Suprapubic skin (tissue), 4 donors: Measurements from ENCODE around the gene ZSCAN30. TPM values are rescaled to one million over a fixed set of nuclear protein-coding genes. Genes with fewer than 3 reads are reported as not detected.
A peak's percentile ranks its signal among the peaks of the same experiment; 100 is the strongest.

ENCODE experiments used
- DNase-seq, 2 donors: peaks; one replicate each; pipeline ENCODE4 v3.0.0-alpha.2; 2019; ENCODE audit warnings: low spot score in 2 of 2
- H3K27ac ChIP-seq: fragments of 200-600 bp; sonication (generic); one replicate; pipeline ENCODE4 v1.5.1; 2019
- H3K27me3 ChIP-seq: fragments of 200-600 bp; sonication (generic); one replicate; pipeline ENCODE4 v1.5.1; 2019
- H3K36me3 ChIP-seq: fragments of 200-600 bp; sonication (generic); one replicate; pipeline ENCODE4 v1.5.1; 2019
- H3K4me1 ChIP-seq: fragments of 200-600 bp; sonication (generic); one replicate; pipeline ENCODE4 v1.5.1; 2019
- H3K4me3 ChIP-seq: fragments of 200-600 bp; sonication (generic); one replicate; pipeline ENCODE4 v1.5.1; 2019; ENCODE audit warnings: mild to moderate bottlenecking
- H3K9me3 ChIP-seq: fragments of 200-600 bp; sonication (generic); one replicate; pipeline ENCODE4 v1.5.1; 2019
- CTCF ChIP-seq, 2 donors: fragments of 200-600 bp in 1 of 2; fragments of 450-650 bp in 1 of 2; sonication (generic) in 1 of 2; IDR thresholded peaks; one replicate each; pipeline ENCODE4 v1.5.1; 2016 to 2019; ENCODE audit warnings: antibody characterized with exemption in 2 of 2, mild to moderate bottlenecking in 1 of 2, moderate library complexity in 1 of 2
- EP300 ChIP-seq: sonication (generic); formaldehyde crosslinking; IDR thresholded peaks from one replicate; pipeline ENCODE4 v1.6.1; 2017; ENCODE audit warnings: antibody characterized with exemption
- POLR2A ChIP-seq, 2 donors: fragments of 450-650 bp; IDR thresholded peaks; one replicate each; pipeline ENCODE4 v1.6.1; 2017; ENCODE audit warnings: antibody characterized with exemption in 2 of 2, mild to moderate bottlenecking in 2 of 2, moderate library complexity in 2 of 2
- POLR2AphosphoS5 ChIP-seq, 3 donors: sonication (generic); formaldehyde crosslinking; IDR thresholded peaks; one replicate each; pipeline ENCODE4 v1.6.1; 2017; ENCODE audit warnings: antibody characterized with exemption in 3 of 3
- WGBS: methylation state at CpG from one replicate; pipeline ENCODE4 v1.1.5; 2018; 5-methylcytosine and 5-hydroxymethylcytosine counted together
- total RNA-seq, 4 donors: library from RNA; depleted of rRNA; stranded (reverse); fragments of >200 nt; gene quantifications; one replicate each; pipeline ENCODE4 v1.1.0, GENCODE V29; 2016

Gene ZSCAN30
- total RNA-seq, 4 donors from 2014 or later, result 9.6 to 25.2 (median 10.7) TPM

DNA sequence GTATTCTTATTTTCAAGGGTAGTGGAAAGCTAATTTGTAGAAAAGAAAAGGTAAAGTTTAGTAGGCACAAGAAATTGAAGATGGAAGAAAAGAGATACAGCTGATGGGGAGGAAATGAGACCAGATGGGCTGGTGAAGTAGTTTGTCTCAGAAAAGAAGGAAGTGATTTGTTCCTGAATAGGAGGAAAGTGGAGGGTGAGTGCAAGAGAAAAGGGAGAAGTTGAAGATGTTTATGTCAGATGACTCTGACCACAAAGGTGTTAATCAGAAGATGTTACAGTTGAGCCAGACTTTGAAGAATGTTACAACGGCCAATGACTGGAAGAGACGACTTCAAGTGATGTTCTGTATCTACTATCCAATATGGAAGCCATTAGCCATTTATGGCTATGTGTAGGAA is 21.2 kb downstream of the ZSCAN30 start:
- peaks cover 10% of the 10 kb centered on the region for H3K4me1 ChIP-seq
- no peak for TF ChIP-seq EP300
- no peak for TF ChIP-seq POLR2AphosphoS5 (IDR thresholded peaks at IDR 0.05)
- no peak for TF ChIP-seq CTCF (IDR thresholded peaks at IDR 0.05)
- H3K9me3 ChIP-seq, result no peaks in the 10 kb centered on the region
- WGBS, result 88% methylated on average over 2 of the region's 2 CpGs
- H3K27me3 ChIP-seq, result no peaks in the 10 kb centered on the region
- DNase-seq, result no peak
- H3K36me3 ChIP-seq, result peaks cover 4% of the 10 kb centered on the region
- no peak overlapping the region for H3K27ac ChIP-seq
- no peak overlapping the region for H3K4me3 ChIP-seq

DNA sequence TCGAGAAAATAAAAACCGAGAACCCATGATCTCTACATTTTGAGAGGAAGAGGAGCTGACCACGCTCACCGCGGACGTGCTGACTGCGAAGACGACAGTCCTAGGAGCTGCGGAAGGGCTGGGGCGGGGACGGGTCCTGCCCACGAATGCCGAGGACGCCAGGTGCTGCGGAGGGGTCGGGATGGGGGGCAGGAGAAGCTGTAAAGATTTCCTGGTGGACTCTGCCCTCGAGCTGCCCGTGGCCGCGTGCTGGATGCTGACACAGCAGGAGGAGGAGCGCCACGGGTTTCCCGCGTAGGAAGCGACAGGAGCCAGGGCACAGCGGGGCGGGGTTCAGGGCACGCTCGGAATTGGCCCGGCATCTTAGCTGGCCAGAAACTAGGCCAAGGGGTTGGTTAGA is 22.2 kb downstream of the ZSCAN30 start:
- H3K27ac ChIP-seq, result peak overlapping the region; percentile 71
- DNase-seq, result peak in 1 of 2 donors; percentile 68

DNA sequence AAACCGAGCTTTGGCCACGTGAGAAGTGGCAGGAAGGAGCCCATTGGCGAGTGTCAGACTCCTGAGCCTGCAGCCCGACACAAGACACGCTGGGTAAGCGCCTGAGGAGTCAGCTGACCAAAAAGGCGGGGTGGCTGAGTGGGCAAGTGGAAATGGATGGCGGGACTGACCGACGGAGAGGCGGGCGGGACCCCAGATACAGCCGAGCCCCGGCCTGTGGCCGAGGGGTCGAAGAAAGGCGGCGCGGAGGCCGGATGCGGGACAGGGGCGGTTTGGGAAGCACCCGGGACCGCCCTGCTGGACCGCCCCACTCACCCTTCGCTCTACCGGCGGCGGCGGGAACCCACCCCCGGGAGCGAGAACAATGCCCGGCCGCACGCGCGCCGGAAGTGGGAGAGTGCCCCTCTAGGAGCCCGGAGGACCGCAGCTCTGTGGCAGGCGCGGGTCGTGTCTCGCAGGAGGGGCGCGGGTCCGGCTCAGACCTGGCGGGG is 22.8 kb downstream of the ZSCAN30 start:
- peak overlapping the region; percentile 70 for H3K4me3 ChIP-seq
- TF ChIP-seq POLR2A (IDR thresholded peaks at IDR 0.05), result peak in 1 of 2 donors; percentile 31
- no peak for TF ChIP-seq EP300
- no peak for TF ChIP-seq CTCF (IDR thresholded peaks at IDR 0.05)
- TF ChIP-seq POLR2AphosphoS5 (IDR thresholded peaks at IDR 0.05), result peak in 1 of 3 donors; percentile 64
- peaks cover 17% of the 10 kb centered on the region for H3K36me3 ChIP-seq
- H3K27me3 ChIP-seq, result no peaks in the 10 kb centered on the region
- no peaks in the 10 kb centered on the region for H3K9me3 ChIP-seq
- H3K4me1 ChIP-seq, result peaks cover 10% of the 10 kb centered on the region
- H3K27ac ChIP-seq, result peak overlapping the region; percentile 71
- WGBS, result 16% methylated on average over 22 of the region's 48 CpGs
- peak; percentile 87 to 91 for DNase-seq

More for the DNA sequence above, 22.2 kb downstream of the ZSCAN30 start:
- whole genome bisulfite sequencing, result 54% methylated on average over 30 of the region's 30 CpGs
- H3K9me3 ChIP-seq, result no peaks in the 10 kb centered on the region
- peaks cover 10% of the 10 kb centered on the region for H3K4me1 ChIP-seq
- peaks cover 11% of the 10 kb centered on the region for H3K36me3 ChIP-seq
- H3K27me3 ChIP-seq, result no peaks in the 10 kb centered on the region
- H3K4me3 ChIP-seq, result peak overlapping the region; percentile 70
- TF ChIP-seq POLR2AphosphoS5 (IDR thresholded peaks at IDR 0.05) (no peak), CTCF (IDR thresholded peaks at IDR 0.05) (no peak), POLR2A (IDR thresholded peaks at IDR 0.05) (no peak), EP300 (no peak)

GRCh38 chr18:35264409-35264808 is 25.6 kb downstream of the ZSCAN30 start:
- H3K4me3 ChIP-seq, result no peak overlapping the region
- no peak overlapping the region for H3K27ac ChIP-seq
- H3K36me3 ChIP-seq, result peaks cover 24% of the 10 kb centered on the region
- 89% methylated on average over 2 of the region's 2 CpGs for WGBS
- no peak for DNase-seq
- peaks cover 10% of the 10 kb centered on the region for H3K4me1 ChIP-seq
- no peaks in the 10 kb centered on the region for H3K9me3 ChIP-seq
- H3K27me3 ChIP-seq, result no peaks in the 10 kb centered on the region
- TF ChIP-seq CTCF (IDR thresholded peaks at IDR 0.05) (no peak), POLR2A (IDR thresholded peaks at IDR 0.05) (no peak), EP300 (no peak), POLR2AphosphoS5 (IDR thresholded peaks at IDR 0.05) (no peak)

GRCh38 chr18:35256947-35257346 is 33.1 kb downstream of the ZSCAN30 start:
- DNase-seq, result no peak
- Histone ChIP-seq H3K27ac (no peak overlapping the region), H3K27me3 (no peaks in the 10 kb centered on the region), H3K4me3 (no peak overlapping the region), H3K36me3 (peaks cover 40% of the 10 kb centered on the region), H3K9me3 (no peaks in the 10 kb centered on the region), H3K4me1 (no peaks in the 10 kb centered on the region)
- WGBS, result 98% methylated on average over 3 of the region's 3 CpGs
- TF ChIP-seq CTCF (IDR thresholded peaks at IDR 0.05), result no peak
- TF ChIP-seq EP300, result no peak
- no peak for TF ChIP-seq POLR2AphosphoS5 (IDR thresholded peaks at IDR 0.05)
- TF ChIP-seq POLR2A (IDR thresholded peaks at IDR 0.05), result no peak
